Measurements from ENCODE around the gene SKP2. TPM values are rescaled to one million over a fixed set of nuclear protein-coding genes. Genes with fewer than 3 reads are reported as not detected.

SKP2 gene
- total and polyA plus RNA-seq, 4 donors = 4.6 to 28.2 (median 15.4) TPM

- WGBS = 94% methylated on average over 1 of the region's 1 CpG
- Histone ChIP-seq H3K27ac (ENCODE audit: low read depth in 1 of 2, low read length in 2 of 2) (no peak overlapping the region), H3K27me3 (ENCODE audit: control insufficient read depth in 4 of 4, insufficient read depth in 4 of 4, low read length in 3 of 4) (no peaks in the 10 kb centered on the region), H3K9me3 (ENCODE audit: control insufficient read depth in 4 of 4, low read length in 3 of 4) (no peaks in the 10 kb centered on the region), H3K36me3 (ENCODE audit: control insufficient read depth in 4 of 4, insufficient read depth in 3 of 4, low read depth in 1 of 4, low read length in 3 of 4) (peaks cover 4 to 71% (median 49%) of the 10 kb centered on the region in 4 donors), H3K4me3 (ENCODE audit: low read depth in 1 of 3, low read length in 3 of 3) (no peak overlapping the region), H3K9ac (ENCODE audit: low read depth in 1 of 2, low read length in 2 of 2) (no peak overlapping the region), H3K4me1 (ENCODE audit: control insufficient read depth in 4 of 4, insufficient read depth in 4 of 4, low read length in 3 of 4) (peaks cover 0 to 10% (median 0%) of the 10 kb centered on the region in 4 donors)
- no peak for TF ChIP-seq REST (IDR thresholded peaks at IDR 0.05)
- no peak for TF ChIP-seq NR2F2 (IDR thresholded peaks at IDR 0.05)
- no peak for TF ChIP-seq SP1 (IDR thresholded peaks at IDR 0.05)
- TF ChIP-seq FOXA1 (IDR thresholded peaks at IDR 0.05) = no peak
- TF ChIP-seq YY1 (IDR thresholded peaks at IDR 0.05) = no peak
- no peak for TF ChIP-seq MAX (IDR thresholded peaks at IDR 0.05)
- TF ChIP-seq JUND (IDR thresholded peaks at IDR 0.05) = no peak
- no peak for TF ChIP-seq ZBTB33 (IDR thresholded peaks at IDR 0.05)
- TF ChIP-seq GABPA (IDR thresholded peaks at IDR 0.05 in 1 of 2, conservative IDR thresholded peaks at IDR 0.05 in 1 of 2) = no peak
- TF ChIP-seq CTCF (IDR thresholded peaks at IDR 0.05; ENCODE audit: low read depth, low read length, missing input control) = no peak
- no peak for TF ChIP-seq ATF3 (IDR thresholded peaks at IDR 0.05)
- TF ChIP-seq EGR1 (IDR thresholded peaks at IDR 0.05; ENCODE audit: low read depth in 2 of 2) = no peak
- no peak for TF ChIP-seq TAF1 (conservative IDR thresholded peaks at IDR 0.05)
- TF ChIP-seq HNF4G (IDR thresholded peaks at IDR 0.05) = no peak
- TF ChIP-seq FOXA2 (IDR thresholded peaks at IDR 0.05) = no peak
- TF ChIP-seq HNF4A (conservative IDR thresholded peaks at IDR 0.05) = no peak
- DNase-seq (ENCODE audit: low spot score) = no peak
Observed at GRCh38 chr5:36217988-36218387, 66.1 kb downstream of the SKP2 start.

- Histone ChIP-seq H3K4me1 (ENCODE audit: control insufficient read depth in 4 of 4, insufficient read depth in 4 of 4, low read length in 3 of 4) (peaks cover 0 to 10% (median 0%) of the 10 kb centered on the region in 4 donors), H3K9me3 (ENCODE audit: control insufficient read depth in 4 of 4, low read length in 3 of 4) (no peaks in the 10 kb centered on the region), H3K4me3 (ENCODE audit: low read depth in 1 of 3, low read length in 3 of 3) (no peak overlapping the region), H3K27me3 (ENCODE audit: control insufficient read depth in 4 of 4, insufficient read depth in 4 of 4, low read length in 3 of 4) (no peaks in the 10 kb centered on the region), H3K9ac (ENCODE audit: low read depth in 1 of 2, low read length in 2 of 2) (no peak overlapping the region), H3K36me3 (ENCODE audit: control insufficient read depth in 4 of 4, insufficient read depth in 3 of 4, low read depth in 1 of 4, low read length in 3 of 4) (peaks cover 1 to 59% (median 45%) of the 10 kb centered on the region in 4 donors), H3K27ac (ENCODE audit: low read depth in 1 of 2, low read length in 2 of 2) (no peak overlapping the region)
- DNase-seq (ENCODE audit: low spot score) = no peak
- 96% methylated on average over 1 of the region's 1 CpG for WGBS
- TF ChIP-seq GABPA (IDR thresholded peaks at IDR 0.05 in 1 of 2, conservative IDR thresholded peaks at IDR 0.05 in 1 of 2) (no peak), FOXA1 (IDR thresholded peaks at IDR 0.05) (no peak), HNF4G (IDR thresholded peaks at IDR 0.05) (no peak), CTCF (IDR thresholded peaks at IDR 0.05; ENCODE audit: low read depth, low read length, missing input control) (no peak), FOXA2 (IDR thresholded peaks at IDR 0.05) (no peak), RAD21 (IDR thresholded peaks at IDR 0.05) (no peak), HNF4A (conservative IDR thresholded peaks at IDR 0.05) (no peak), TAF1 (conservative IDR thresholded peaks at IDR 0.05) (no peak), MAX (IDR thresholded peaks at IDR 0.05) (no peak), SP1 (IDR thresholded peaks at IDR 0.05) (no peak), RXRA (IDR thresholded peaks at IDR 0.05) (no peak), YY1 (IDR thresholded peaks at IDR 0.05) (no peak)
Observed at GRCh38 chr5:36222620-36223019, 70.7 kb downstream of the SKP2 start.
